DND-41 (cell line): ENCODE measurements around the gene KIF20B.

ENCODE experiments used
- ATAC-seq: fragments of 200-7000 bp; cut with Tn5 transposase; 3 replicates; pipeline ENCODE4 v1.9.1; 2021; ENCODE audit warnings: low read depth; ENCODE audit not compliant: insufficient read depth
- DNase-seq: peaks from one replicate; pipeline ENCODE4 v3.0.0-alpha.2; 2020
- H2AFZ ChIP-seq: 2 replicates; pipeline ENCODE4 v1.6.0; 2012; ENCODE audit warnings: low read depth, low read length
- H3K27ac ChIP-seq: 2 replicates; pipeline ENCODE4 v1.5.1; 2012; ENCODE audit warnings: low read length, inconsistent platforms
- H3K27me3 ChIP-seq: fragments of 200-600 bp; sonication (generic); 2 replicates; pipeline ENCODE4 v1.6.0; 2012; ENCODE audit warnings: low read length, mild to moderate bottlenecking, inconsistent platforms; ENCODE audit not compliant: insufficient read depth, poor library complexity
- H3K36me3 ChIP-seq: 2 replicates; pipeline ENCODE4 v1.5.1; 2012; ENCODE audit warnings: low read length, inconsistent platforms; ENCODE audit not compliant: insufficient read depth
- H3K4me1 ChIP-seq: 2 replicates; pipeline ENCODE4 v1.5.1; 2012; ENCODE audit warnings: mild to moderate bottlenecking, low read length; ENCODE audit not compliant: insufficient read depth
- H3K4me2 ChIP-seq: 2 replicates; pipeline ENCODE4 v1.6.0; 2012; ENCODE audit warnings: mild to moderate bottlenecking, moderate library complexity, low read length, inconsistent platforms; ENCODE audit not compliant: insufficient read depth
- H3K4me3 ChIP-seq, 2 experiments: fragments of 200-600 bp in 1 of 2; shearing (Covaris generic) in 1 of 2; 2 replicates each; pipeline ENCODE4 v1.5.1; 2012 to 2016; ENCODE audit warnings: inconsistent platforms in 2 of 2, low read length in 2 of 2, mild to moderate bottlenecking in 2 of 2, low read depth in 1 of 2, moderate library complexity in 1 of 2
- H3K79me2 ChIP-seq: 2 replicates; pipeline ENCODE4 v1.6.0; 2012; ENCODE audit warnings: low read length, inconsistent platforms; ENCODE audit not compliant: insufficient read depth
- H3K9ac ChIP-seq: 2 replicates; pipeline ENCODE4 v1.6.0; 2012; ENCODE audit warnings: low read depth, mild to moderate bottlenecking, inconsistent platforms, low read length, moderate library complexity
- H3K9me3 ChIP-seq: 2 replicates; pipeline ENCODE4 v1.5.1; 2012; ENCODE audit warnings: low read length, moderate library complexity, mild to moderate bottlenecking, inconsistent platforms; ENCODE audit not compliant: insufficient read depth, severe bottlenecking
- H4K20me1 ChIP-seq: 2 replicates; pipeline ENCODE4 v1.6.0; 2012; ENCODE audit warnings: low read length; ENCODE audit not compliant: insufficient read depth
- CTCF ChIP-seq: IDR thresholded peaks from 2 replicates; pipeline ENCODE4 v1.5.1; 2012; ENCODE audit warnings: borderline replicate concordance, low read length, moderate library complexity, mild to moderate bottlenecking; ENCODE audit not compliant: poor library complexity, severe bottlenecking; ENCODE audit errors: extremely low read depth
- EZH2 ChIP-seq: IDR thresholded peaks from 3 replicates; pipeline ENCODE4 v1.6.1; 2012; ENCODE audit warnings: borderline replicate concordance, low read depth, mild to moderate bottlenecking, moderate library complexity, low read length, inconsistent platforms; ENCODE audit not compliant: severe bottlenecking

KIF20B gene

GRCh38 chr10:89701242-89702120 lies at the start of gene KIF20B:
Gene KIF20B, plus strand, starts transcription at chr10:89701590. Its CDS starts 3,705 bp downstream, at chr10:89705295.
- no peaks in the 10 kb centered on the region for H3K27me3 ChIP-seq

GRCh38 chr10:89651916-89652573 lies 49.3 kb upstream of the KIF20B start:
- Histone ChIP-seq H3K4me3 (no peak overlapping the region), H4K20me1 (no peaks in the 10 kb centered on the region), H3K79me2 (no peaks in the 10 kb centered on the region), H3K9ac (no peak overlapping the region), H3K27ac (no peak overlapping the region), H3K4me2 (no peak overlapping the region), H3K9me3 (no peaks in the 10 kb centered on the region), H2AFZ (no peak overlapping the region), H3K4me1 (no peaks in the 10 kb centered on the region), H3K27me3 (no peaks in the 10 kb centered on the region), H3K36me3 (no peaks in the 10 kb centered on the region)
- ATAC-seq: no peak
- no peak for DNase-seq
- TF ChIP-seq CTCF: no peak
- no peak for TF ChIP-seq EZH2

More at GRCh38 chr10:89701242-89702120, at the start of gene KIF20B:
- TF ChIP-seq CTCF (peak; percentile 59), EZH2 (no peak)
- H3K9me3 ChIP-seq: no peaks in the 10 kb centered on the region
- H3K36me3 ChIP-seq: peaks cover under 1% of the 10 kb centered on the region; the same call in 1 of the 2 replicates
- DNase-seq (peak; percentile 97), ATAC-seq (peak; percentile 97)
- H3K79me2 ChIP-seq: peaks cover 51% of the 10 kb centered on the region
- peak within 1 kb of the TSS; percentile 92 for H3K27ac ChIP-seq
- peak within 1 kb of the TSS; percentile 85 for H3K4me2 ChIP-seq
- H3K9ac ChIP-seq: peak within 1 kb of the TSS; percentile 85
- peaks cover 4% of the 10 kb centered on the region; the same call in 1 of the 2 replicates for H4K20me1 ChIP-seq
- peak within 1 kb of the TSS; percentile 97 for H2AFZ ChIP-seq
- peak within 1 kb of the TSS; percentile 79 to 85 for H3K4me3 ChIP-seq
- peaks cover 49% of the 10 kb centered on the region for H3K4me1 ChIP-seq

GRCh38 chr10:89652806-89653370 lies 48.5 kb upstream of the KIF20B start:
- no peak overlapping the region for H3K27ac ChIP-seq
- H2AFZ ChIP-seq: no peak overlapping the region

More at GRCh38 chr10:89652806-89653370, 48.5 kb upstream of the KIF20B start:
- H3K4me1 ChIP-seq: no peaks in the 10 kb centered on the region
- no peak overlapping the region for H3K4me3 ChIP-seq
- no peaks in the 10 kb centered on the region for H3K27me3 ChIP-seq
- ATAC-seq (no peak), DNase-seq (no peak)
- no peak overlapping the region for H3K9ac ChIP-seq
- H4K20me1 ChIP-seq: no peaks in the 10 kb centered on the region
- no peaks in the 10 kb centered on the region for H3K36me3 ChIP-seq
- H3K4me2 ChIP-seq: no peak overlapping the region
- H3K9me3 ChIP-seq: no peaks in the 10 kb centered on the region
- H3K79me2 ChIP-seq: no peaks in the 10 kb centered on the region
- no peak for TF ChIP-seq CTCF
- TF ChIP-seq EZH2: no peak
